Colon (tissue), 2 donors: ENCODE data around the gene SLC6A18.
"Not testable (repeated sequence)": the region's sequence is repeated elsewhere in the genome, so short reads cannot be mapped to it uniquely, and the experiment has no call there.

Source experiments
- FAIRE-seq: peaks from 2 replicates; lab custom pipeline; 2012; peaks lifted over from hg19 to GRCh38; lab: Jason Lieb, UNC
- donor health status: control.
- donor health status: control.

The SLC6A18 gene

GRCh38 chr5:1215320-1216096, 9.7 kb upstream of the SLC6A18 start:
- FAIRE-seq, result no peak

GRCh38 chr5:1216211-1216917, 8.8 kb upstream of the SLC6A18 start:
- FAIRE-seq, result no peak

GRCh38 chr5:1216918-1217295, 8.3 kb upstream of the SLC6A18 start:
- no peak for FAIRE-seq

DNA sequence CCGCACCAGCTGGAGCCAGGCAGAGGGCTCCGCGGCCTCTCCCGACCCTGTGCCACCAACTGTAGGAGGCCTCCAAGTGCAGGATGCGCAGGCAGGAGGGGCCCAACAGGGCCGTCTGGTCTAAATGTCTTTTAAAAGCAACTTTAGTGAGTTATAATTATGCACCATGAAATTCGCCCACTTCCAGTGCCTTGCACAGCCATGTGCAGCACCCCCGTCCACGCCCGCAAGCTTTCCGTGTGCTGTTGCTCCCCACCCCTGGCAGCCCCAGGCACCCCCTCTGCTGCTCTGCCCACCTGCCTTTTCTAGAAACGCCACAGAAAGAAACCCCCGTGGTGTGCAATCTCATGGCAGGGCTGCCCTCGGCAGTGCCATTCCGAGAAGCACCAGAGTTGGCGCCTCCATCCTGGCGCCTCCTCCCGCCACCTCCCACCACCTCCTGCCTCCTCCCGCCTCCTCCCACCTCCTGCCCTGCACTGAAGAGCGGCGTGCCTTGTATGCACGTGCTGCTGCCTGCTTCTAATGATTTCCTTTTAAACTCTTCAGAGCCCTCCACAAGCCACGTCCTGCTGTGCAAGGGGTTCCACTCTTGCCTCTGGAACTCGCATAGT, 7.5 kb upstream of the SLC6A18 start:
- FAIRE-seq, result no peak

DNA sequence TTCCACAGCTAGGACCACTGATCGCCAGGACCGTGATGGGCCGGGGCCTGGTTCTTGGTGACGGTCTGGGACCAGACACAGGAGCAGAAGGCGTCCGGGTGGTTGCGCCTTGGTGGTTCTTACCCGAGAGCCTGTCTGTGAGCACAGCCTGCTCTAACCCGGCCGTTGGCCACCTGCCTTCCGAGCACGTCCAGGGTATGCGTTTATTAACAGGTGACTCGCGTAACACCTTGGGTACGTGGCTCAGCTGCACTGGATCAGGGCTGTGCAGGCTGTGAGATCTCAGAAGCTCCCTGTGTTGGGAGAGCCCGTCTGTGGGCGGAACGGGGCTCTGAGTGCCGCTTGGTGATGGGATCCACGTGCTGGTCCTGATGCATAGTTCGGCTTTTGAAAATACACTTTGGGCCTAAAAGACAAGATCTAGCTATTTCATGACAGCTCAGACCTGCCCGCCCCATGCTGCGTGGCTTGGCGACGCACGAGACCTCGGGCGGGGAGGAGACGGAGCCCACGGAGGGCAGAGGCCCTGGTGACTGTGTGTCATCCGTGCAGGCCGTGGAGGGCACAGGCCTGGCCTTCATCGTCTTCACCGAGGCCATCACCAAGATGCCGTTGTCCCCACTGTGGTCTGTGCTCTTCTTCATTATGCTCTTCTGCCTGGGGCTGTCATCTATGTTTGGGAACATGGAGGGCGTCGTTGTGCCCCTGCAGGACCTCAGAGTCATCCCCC, 6.7 kb upstream of the SLC6A18 start:
- FAIRE-seq, result no peak

- FAIRE-seq, result no peak
Measured at GRCh38 chr5:1219098-1219767, 5.9 kb upstream of the SLC6A18 start.

GRCh38 chr5:1219768-1220100, 5.4 kb upstream of the SLC6A18 start:
- FAIRE-seq, result no peak

- FAIRE-seq, result no peak
Measured at GRCh38 chr5:1220351-1220750, 4.8 kb upstream of the SLC6A18 start.

DNA sequence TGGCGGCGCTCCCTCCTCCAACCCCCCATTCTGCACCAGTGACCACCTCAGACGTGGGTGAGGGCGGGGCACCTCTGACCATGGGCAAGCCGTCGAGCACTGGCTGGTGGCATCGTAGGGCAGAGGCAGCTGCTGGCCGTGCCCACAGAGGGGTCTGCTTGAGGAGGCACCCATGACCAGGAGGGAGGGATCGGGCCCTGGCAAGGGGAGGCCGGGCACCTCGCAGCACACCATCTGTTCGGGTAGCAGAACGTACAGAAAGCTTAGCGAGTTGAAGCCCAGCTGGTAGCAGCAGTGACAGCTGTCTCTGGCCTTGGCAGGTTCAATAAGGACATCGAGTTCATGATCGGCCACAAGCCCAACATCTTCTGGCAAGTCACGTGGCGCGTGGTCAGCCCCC, 4.3 kb upstream of the SLC6A18 start:
- FAIRE-seq, result no peak

DNA sequence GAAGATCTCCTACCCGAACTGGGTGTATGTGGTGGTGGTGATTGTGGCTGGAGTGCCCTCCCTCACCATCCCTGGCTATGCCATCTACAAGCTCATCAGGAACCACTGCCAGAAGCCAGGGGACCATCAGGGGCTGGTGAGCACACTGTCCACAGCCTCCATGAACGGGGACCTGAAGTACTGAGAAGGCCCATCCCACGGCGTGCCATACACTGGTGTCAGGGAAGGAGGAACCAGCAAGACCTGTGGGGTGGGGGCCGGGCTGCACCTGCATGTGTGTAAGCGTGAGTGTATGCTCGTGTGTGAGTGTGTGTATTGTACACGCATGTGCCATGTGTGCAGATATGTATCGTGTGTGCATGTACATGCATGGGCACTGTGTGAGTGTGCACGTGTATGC, 3.5 kb upstream of the SLC6A18 start:
- no peak for FAIRE-seq

GRCh38 chr5:1222147-1222546, 3.0 kb upstream of the SLC6A18 start:
- no peak for FAIRE-seq

DNA sequence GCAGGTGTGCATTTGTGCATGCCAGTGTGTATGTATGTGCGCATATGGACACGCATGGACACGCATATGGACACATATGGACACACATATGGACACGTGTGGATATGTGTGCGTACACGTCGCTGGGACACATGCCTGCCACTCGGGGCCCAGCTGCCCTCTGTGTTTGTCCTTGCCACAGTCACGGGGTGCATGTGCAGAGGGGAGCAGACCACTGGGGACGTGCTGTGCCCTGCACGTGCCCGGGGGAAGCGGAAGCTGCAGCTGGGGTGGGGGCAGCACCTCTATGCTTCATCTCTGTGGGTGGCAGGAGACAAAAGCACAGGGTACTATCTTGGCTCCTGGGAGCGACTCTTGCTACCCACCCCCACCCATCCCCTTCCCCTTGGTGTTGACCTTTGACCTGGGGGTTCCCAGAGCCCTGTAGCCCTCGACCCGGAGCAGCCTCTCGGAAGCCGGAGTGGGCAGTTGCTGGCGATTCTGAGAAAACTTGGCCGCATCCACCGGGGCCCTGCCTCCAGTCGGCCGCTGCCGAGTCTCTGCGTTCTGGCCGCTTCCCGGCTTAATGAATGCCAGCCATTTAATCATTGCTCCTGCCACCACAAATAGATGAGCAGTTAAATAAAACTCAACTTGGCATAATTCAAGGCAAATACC, 2.4 kb upstream of the SLC6A18 start:
- no peak for FAIRE-seq

DNA sequence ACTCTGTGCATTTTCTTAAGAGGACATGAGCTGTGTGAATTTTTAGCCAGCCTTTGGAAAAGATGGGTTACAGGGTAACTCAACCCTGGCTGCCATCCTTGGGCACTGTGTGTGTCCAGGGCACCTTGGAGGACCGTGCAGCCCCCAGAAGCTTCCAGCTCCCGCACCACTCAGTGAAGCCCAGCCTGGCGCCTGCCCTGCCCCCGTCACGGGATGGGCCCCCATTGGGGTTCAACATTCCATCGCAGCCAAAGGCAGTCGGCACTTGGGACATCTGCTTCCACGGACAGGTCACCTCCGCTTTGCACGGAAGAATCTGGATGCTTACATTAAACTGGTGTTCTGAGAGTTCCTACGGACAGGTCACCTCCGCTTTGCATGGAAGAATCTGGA, 1.9 kb upstream of the SLC6A18 start:
- no peak for FAIRE-seq

- FAIRE-seq, result no peak
Measured at GRCh38 chr5:1224631-1225030, 550 bp upstream of the SLC6A18 start.

GRCh38 chr5:1226231-1226630, 1.1 kb downstream of the SLC6A18 start:
- no peak for FAIRE-seq

DNA sequence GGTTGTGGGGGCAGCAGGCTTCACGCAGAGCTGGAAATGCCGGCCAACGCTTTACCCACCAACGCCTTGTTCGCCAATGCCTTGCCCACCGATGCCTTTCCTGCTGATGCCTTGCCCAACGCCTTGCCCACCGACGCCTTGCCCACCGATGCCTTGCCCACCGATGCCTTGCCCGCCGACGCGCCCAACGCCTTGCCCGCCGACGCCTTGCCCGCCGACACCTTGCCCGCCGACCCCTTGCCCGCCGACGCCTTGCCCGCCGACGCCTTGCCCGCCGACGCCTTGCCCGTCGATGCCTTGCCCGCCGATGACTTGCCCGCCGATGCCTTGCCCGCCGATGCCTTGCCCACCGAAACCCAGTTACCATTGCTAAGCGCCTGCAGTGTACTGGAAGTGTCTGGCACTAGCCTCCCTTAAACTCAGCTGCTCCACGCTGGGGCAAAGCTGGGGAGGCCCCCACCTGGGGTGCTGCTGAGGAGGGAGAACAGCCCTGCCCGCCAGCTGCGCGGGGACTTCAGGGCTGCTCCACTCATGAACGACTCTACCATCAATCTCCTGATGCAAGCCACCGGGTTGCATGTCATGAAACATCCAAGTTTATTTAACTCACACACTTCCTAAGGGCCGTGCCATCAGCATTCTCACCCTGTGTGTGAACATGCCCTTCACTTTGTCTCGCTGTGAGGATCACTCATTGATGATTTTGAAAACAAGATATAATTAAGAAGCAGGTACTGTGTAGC, 1.8 kb downstream of the SLC6A18 start:
- no peak for FAIRE-seq

GRCh38 chr5:1227667-1228066, 2.5 kb downstream of the SLC6A18 start:
- FAIRE-seq, result no peak

GRCh38 chr5:1228120-1228519, 2.9 kb downstream of the SLC6A18 start:
- FAIRE-seq, result no peak

- FAIRE-seq, result not testable (repeated sequence)
Measured at GRCh38 chr5:1229023-1229422, 3.8 kb downstream of the SLC6A18 start.

- no peak for FAIRE-seq
Measured at GRCh38 chr5:1229822-1230221, 4.6 kb downstream of the SLC6A18 start.

GRCh38 chr5:1230551-1230950, 5.4 kb downstream of the SLC6A18 start:
- no peak for FAIRE-seq
